DMS153 treated with DMSO at 0.1 percent for 48 hours (cell line): ENCODE measurements around the gene JMY.
"Not testable (repeated sequence)": the region's sequence is repeated elsewhere in the genome, so short reads cannot be mapped to it uniquely, and the experiment has no call there.

Source experiments
- DNase-seq: peaks from one replicate; lab custom pipeline; 2025; ENCODE audit not compliant: unreplicated experiment; lab: John Stamatoyannopoulos, UW

The JMY gene

DNA sequence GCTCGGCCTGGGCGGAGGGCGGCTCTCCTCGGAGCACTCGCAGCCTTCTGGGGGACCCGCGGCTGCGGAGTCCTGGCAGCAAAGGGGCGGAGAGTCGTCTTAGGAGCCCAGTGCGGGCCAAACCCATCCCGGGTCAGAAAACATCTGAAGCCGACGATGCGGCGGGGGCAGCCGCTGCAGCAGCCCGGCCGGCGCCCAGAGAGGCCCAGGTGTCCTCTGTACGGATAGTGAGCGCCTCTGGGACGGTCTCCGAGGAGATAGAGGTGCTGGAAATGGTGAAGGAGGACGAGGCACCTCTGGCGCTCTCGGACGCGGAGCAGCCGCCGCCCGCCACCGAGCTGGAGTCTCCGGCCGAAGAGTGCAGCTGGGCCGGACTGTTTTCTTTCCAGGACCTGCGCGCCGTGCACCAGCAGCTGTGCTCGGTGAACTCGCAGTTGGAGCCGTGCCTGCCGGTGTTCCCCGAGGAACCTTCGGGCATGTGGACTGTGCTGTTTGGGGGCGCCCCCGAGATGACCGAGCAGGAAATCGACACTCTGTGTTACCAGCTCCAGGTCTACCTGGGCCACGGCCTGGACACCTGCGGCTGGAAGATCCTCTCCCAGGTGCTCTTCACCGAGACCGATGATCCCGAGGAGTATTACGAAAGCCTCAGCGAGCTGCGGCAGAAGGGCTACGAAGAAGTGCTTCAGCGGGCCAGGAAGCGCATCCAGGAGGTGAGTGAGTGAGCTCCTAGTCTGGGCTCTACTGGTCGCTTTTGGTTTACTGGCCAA lies 1.2 kb downstream of the JMY start:
- DNase-seq: no peak

DNA sequence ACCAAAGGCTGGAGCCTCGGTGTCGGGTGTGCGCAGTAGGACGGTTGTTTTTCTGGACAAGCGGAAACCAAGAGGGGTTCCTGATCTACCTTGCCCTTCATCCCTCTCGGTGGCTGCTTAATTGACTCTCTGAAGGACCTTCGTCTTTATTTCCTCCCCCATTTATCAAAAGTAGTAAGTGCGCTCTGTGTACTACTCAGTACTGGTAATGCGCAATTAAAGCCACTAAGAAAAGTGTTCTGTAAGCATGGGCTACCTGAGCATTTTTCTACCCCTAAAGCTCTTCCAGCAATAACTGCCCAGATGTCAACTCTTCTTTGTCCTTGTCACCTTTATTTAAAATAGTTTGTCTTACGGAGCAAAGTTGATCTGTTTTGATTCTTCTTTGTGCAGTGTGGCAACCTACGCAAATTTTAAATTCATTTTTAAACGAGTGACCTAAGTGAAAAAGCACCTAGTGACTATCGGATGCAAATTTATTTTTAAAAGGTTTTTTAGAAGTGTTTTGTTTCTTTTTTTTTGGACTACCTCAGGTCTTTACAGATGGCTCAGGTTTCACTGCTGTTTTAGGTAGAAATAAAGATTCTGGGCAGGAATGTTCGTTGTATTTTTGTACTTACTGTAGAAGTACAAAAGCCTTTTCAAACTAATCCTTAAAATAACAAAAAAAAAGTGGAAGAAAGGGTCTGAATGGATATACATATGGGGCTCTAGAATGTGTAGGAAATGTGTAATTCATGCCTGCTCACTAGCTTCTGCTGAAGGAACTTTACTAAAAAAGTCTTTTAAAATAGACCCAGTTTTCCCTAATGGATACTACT lies 2.0 kb downstream of the JMY start:
- DNase-seq: peak; percentile 3

DNA sequence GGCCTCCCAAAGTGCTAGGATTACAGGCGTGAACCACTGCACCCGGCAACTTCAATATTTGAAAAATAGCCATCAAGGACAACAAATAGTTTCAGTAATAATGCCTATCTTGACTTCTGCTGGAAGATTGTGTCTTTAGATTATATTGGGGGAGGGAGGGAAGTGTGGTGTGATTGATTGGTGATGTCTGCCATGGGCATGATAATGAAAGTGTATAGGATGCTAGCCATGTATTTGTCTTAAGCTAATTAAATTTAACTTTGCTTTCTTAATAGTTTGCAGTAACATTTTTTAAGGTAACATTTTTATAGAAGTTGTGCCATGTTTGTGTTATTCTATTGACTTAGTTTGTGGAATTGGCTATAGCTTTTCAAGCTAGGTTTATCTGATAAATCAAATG lies 4.6 kb downstream of the JMY start:
- no peak for DNase-seq

DNA sequence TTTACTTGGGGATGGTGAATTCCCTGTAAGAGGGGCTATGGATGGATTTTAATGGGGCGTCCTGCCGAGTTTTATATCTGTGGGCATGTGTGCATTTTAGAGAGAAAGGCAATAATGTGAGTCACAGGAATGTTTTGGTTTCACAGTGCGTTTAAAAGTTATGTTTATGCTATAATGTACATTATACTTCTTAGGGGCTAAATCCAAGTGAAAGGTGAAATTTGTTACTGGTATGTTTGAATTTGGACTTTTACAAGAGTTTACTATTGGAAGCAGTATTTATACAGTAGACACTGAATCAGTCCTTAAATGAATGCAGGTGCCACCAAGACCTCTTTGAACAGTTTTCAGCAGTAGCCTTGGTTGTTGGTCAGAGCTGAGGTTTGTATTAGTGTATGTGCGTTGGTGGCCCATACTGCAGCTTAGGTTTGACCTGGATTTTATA lies 5.6 kb downstream of the JMY start:
- DNase-seq: no peak

DNA sequence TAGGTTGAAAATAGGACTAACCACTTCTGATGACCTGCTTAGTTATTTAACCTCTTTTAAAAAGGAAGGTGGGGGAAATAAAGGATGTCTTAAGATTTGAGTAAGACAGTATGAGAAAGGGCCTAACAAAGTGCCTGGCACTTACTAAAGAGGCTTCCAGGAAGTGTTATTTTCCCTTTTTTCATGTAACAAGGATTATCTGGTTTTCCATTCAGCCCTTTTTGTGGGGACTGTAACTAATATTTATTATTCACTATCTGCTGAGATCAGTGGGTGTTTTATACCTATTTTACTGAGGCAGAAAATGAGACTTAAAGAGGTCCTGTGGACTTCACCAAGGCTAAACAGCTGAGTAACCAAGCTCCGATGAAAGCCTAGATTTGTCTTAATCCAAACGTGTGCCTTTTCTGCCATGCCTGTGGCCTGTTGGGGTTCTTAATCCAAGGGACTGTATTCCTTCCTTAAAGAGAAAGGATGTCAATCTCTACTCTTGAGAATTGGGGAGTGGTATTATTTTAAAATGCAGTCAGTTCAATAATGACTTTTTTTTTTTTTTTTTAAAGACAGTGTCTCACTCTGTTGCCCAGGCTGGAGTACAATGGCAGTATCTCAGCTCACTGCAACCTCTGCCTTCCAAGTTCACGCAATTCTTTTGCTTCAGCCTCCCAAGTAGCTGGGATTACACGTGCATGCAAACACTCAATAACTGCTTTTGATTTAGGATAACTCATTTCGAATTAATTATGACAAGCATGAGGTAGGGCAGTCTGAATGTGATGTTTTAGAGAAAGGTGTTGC lies 6.5 kb downstream of the JMY start:
- no peak for DNase-seq

DNA sequence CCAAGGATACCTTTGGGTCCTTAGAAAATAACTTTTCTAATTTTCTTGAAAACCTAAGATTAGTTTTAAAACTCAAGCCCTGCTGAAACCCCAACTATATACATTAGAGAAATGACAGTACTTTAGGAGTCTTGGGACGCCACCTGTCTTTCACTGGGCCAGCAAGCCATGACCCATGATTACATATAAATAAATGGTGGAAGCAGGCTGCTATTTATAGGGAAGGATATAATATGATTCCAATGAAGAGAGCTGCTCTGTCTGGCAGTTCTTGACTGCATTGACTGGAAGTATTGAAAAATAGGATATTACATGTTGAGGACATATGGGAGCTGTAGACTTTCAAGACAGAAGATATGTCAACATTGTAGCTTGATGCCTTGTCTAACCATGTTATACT lies 7.3 kb downstream of the JMY start:
- no peak for DNase-seq

DNA sequence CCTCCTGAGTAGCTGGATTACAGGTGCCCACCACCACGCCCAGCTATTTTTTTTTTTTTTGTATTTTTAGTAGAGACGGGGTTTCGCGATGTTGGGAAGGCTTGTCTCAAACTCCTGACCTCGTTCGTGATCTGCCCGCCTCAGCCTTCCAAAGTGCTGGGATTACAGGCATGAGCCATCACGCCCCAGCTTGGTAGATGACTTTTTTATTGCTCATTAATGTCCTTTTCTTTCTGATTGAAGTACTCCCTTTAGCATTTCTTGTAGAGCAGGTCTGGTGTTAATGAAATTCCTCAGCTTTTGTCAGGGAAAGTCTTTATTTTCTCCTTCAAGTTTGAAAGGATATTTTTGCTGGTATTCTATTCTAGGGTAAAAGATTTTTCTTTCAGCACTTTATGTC lies 18.1 kb downstream of the JMY start:
- DNase-seq: not testable (repeated sequence)

DNA sequence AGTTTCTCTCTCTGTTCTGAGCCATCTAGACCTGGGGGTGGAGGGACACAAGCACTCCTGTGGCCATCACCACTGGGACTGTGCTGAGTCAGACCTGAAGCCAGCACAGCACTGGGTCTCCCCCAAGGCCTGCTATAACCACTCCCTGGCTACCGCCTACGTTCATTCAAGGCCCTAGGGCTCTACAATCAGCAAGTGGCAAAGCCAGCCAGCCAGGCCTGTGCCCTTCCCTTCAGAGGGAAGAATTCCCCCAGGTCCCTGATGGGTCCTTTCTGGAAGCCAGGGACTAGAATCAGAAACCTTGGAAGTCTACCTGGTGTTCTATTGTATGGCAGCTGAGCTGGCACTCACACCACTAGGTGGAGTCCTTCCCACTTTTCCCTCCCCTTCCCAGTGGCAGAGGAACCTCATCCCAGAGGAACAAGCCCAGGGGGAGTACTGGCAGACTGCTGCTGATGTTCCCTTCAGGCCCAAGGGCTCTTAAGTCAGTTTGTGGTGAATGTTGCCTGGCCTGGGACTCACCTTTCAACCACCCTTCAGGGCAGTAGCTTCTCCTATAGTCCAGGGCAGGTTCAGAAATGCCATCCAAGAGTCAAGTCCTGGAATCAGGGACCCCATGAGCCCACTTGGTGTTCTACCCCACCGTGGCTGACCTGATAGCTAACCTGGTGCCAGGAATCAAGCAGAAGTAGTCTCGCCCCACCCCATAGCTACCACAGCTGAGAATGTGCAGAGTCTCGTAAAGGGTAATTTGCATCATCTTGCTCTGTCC lies 20.0 kb downstream of the JMY start:
- DNase-seq: peak; percentile 1

DNA sequence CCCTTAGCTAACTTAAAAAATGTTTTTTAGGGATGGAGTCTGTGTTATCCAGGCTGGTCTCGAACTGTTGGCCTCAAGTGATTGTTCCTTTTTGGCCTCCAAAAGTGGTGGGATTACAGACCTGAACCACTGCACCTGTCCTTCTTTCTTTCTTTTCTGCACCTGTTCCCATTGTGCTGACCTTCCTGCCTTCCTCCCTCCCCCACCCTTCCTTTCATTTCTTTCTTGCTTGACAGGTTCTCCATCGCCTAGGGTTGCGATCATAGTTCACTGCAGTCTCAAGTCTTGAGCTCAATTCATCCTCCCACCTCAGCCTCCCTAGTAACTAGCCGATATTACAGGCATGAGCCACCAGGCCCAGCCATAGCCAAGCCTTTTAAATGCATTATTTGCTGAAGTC lies 20.6 kb downstream of the JMY start:
- no peak for DNase-seq

DNA sequence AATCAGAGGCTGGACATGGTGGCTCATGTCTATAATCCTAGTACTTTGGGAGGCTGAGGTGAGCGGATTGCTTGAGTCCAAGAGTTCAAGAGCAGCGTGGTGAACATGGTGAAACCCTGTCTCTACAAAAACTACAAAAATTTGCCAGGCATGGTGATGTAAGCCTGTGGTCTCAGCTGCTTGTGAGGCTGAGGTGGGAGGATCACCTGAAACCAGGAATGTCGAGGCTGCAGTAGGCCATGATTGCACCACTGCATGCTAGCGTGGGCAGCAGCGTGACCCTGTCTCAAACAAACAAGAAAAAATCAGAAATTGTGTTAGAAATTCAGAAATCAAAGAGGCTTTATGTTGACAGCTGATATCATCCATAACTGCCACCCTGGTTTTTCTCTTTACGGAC lies 21.4 kb downstream of the JMY start:
- no peak for DNase-seq

DNA sequence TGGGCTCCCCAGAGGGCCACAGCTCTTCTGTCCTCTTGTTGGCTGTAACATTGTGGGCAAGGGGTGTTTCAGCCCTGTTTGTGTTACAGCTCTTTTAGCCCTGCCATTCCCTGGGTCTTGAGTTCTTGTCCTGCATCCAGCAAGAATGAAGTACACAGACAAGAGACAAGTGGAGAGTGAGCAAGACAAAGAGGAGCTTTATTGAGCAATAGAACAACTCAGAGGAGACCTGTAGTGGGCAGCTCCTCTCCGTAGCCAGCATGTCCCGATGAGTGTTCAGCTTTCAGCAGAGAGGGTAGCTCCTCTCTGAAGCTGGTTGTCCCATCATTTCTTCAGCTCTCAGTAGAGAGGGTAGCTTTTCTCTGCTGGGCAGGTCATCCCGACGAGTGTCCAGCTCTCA lies 22.9 kb downstream of the JMY start:
- DNase-seq: no peak

DNA sequence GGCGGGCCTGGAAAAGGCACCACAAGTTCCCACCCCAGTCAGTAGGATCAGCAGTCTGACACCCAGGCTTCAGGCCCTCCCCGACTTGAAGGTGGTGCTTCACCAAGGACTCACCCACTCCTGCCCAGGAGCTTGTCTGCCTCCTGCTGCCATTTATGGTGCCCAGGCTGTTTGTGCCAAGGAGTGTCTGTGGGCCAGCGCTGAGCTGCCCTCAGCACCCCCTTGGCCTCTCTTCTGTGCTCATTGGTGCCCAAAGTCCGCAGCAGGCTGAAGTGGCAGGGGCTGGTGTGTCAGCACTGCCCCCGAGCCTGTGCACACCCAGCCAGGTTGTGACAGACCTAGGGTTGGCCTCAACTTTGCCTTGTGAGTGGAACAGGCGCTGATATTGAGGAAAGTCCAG lies 23.5 kb downstream of the JMY start:
- DNase-seq: no peak

DNA sequence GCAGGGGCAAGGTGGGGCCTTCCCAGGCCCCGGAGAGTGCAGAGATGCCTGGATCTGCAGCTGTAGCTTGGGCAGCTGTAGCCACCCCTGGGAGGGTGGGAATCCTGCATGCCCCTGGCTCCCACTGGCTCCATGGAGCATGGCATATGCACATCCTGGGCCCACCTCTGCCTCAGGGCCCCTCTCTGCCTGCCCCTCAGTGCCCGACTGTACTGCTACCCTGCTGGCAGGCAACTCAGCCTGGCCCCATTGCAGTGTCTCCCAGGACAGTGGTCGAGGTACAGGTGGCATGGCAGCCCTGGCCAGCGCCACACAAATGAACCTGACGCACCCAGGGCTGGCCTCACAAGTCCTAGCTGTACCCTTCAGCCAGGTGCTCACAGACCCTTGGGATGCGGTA lies 23.9 kb downstream of the JMY start:
- DNase-seq: no peak

DNA sequence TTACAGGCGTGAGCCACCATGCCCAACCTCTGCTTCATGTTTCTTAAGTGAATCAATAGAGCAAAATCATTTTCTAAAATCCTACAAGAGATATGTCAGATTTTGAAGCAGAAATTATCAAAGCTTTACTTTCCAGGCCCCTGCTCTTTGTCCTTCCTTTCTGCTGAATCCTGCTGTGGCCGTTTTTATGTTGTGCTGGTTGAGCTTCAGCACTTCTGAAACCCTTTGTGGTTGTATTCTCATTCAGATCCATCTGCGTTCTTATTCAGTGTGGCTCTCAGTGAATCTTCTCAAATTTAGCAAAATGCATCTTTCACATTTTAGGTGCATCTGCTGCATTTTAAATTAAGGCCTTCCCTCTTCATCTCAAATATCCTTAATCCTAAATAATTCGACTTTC lies 26.0 kb downstream of the JMY start:
- no peak for DNase-seq

DNA sequence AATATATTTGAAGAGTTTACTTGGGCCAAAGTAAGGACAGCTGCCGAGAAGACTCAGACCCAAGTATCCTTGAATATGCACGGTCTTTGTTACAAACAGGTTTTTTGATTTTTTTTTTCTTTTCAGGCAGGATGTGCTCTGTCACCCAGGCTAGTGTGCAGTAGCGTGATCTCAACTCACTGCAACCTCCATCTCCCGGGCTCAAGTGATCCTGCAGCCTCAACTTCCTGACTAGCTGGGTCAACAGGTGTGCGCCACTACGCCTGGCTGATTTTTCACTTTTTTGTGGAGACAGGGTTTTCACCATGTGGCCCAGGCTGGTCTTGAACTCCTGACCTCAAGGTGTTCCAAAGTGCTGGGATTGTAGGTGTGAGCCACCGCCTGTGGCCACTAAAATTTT lies 27.4 kb downstream of the JMY start:
- DNase-seq: no peak

DNA sequence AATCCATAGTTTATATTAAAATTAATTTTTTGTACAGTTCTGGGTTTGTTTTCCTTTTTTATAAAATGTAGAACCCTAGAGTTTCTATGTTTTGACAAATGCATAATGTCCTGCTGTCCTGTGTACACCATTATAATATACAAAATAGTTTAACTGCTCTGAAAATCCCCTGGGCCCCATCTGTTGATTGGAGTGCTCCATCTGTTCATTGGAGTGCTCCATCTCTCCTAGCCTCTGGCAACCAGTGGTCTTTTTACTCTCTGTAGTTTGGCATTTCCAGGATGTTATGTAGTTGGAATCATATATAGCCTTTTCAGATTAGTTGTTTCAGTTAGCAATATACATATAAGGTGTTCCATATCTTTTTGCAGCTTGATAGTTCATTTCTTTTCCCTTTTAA lies 31.2 kb downstream of the JMY start:
- no peak for DNase-seq

DNA sequence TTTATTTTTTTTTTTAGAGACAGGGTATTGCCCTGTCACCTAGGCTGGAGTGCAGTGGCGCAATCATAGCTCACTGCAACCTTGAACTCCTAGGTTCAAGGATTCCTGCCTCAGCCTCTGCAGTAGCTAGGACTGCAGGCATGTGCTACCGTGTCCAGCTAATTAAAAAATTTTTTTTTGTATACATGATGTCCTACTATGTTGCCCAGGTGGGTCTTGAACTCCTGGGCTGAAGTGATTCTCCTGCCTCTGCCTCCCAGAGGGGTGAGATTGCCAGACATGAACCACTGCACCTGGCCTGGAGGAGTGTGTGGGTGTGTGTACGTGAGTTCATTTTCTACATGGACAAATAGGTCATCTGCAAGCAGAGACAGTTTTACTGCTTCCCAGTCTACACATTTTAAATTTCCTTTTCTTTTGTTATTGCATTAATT lies 33.8 kb downstream of the JMY start:
- no peak for DNase-seq

DNA sequence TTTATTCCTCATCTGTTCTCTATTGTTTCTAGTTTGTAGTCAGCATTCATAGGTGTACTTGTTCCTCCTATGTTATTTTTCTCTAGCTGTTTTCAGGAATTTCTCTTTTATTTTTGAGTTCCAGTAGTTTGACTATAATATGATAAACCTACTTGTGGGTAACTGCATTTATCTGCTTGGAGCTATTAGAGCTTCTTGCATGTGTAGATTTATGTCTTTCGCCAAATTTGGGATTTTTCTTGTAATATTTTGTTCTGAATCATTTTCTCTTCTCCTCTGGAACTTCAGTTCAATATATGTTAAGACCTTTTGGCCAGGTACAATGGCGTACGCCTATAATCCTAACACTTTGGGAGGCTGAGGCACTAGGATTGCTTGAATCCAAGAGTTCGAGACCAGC lies 37.4 kb downstream of the JMY start:
- DNase-seq: no peak

DNA sequence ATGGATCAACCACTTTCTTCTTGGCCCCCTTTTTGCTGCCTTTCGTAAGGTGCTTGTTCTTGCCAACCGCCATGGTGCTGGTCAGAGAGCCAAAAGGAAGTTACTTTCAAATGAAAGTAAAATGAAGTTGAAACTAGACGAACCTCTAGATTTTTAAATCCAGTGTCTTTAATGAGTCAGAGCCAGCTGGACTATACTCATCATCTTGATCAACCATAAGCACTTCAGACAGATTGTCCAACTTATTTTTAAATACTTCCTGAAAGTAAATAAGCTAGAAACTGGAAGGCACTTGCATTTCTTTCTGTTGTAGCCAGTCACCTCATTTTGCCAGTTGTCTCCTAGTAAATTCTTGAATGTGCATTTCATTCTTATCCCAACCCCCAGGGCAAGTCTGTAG lies 48.9 kb downstream of the JMY start:
- DNase-seq: no peak

DNA sequence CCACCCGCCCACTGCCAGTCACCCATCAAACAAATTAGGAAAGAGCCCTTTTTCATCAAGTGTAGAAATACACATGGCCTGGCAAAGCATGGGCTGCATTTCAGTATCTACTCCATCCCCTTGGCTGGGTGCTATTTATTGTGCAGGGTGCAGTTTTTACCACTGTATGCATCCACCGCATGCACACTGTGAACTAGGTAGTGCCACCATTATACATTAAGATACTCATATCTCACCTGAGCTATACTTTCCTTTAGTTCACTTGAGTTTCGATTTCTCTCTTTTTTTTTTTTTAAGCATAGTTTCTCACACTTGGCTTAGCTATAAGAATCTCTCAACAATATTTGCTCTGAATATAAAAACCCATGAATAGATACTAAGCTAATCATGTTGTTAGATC lies 49.4 kb downstream of the JMY start:
- no peak for DNase-seq

DNA sequence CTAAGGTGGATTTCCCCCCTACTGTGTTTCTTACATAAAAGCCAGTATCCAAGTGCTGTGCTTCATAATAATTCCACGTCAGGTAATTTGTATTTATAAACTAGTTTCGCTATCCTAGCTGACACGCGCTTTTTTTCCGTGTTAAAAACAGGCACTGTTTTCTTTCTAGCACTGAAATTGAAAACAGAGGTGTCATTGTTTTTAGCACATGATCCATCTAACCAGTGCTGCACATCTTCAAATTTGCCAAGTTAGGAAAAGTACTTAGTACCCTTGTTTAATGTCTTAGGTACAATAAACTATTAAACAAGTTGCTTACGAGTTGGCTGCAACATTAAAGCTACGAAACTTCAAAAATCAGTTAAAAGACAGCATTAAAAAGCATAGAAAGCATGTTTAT lies 49.9 kb downstream of the JMY start:
- no peak for DNase-seq
